Right lobe of liver (tissue), 6 donors: ENCODE results near the gene NDUFB11. TPM values are rescaled to one million over a fixed set of nuclear protein-coding genes. Genes with fewer than 3 reads are reported as not detected.

ENCODE experiments used
- ATAC-seq, 4 donors: fragments of 200-7000 bp; cut with Tn5 transposase; one replicate each; pipeline ENCODE4 v1.9.1; 2020; ENCODE audit warnings: mild to moderate bottlenecking in 4 of 4, moderate library complexity in 4 of 4
- DNase-seq, 3 donors: peaks; one replicate each; pipeline ENCODE4 v3.0.0-alpha.2; 2020
- H3K27ac ChIP-seq, 3 donors: fragments of 200-600 bp; one replicate each; pipeline ENCODE4 v1.8.0; 2022
- H3K27me3 ChIP-seq, 2 donors: fragments of 200-600 bp; one replicate each; pipeline ENCODE4 v1.8.0; 2022
- H3K36me3 ChIP-seq, 4 donors: fragments of 200-600 bp; sonication (generic) in 1 of 4; one replicate each; pipeline versions ENCODE4 v1.5.1 to v1.8.0; 2017 to 2022; ENCODE audit warnings: control low read depth in 1 of 4
- H3K4me1 ChIP-seq, 4 donors: fragments of 200-600 bp; sonication (generic) in 1 of 4; one replicate each; pipeline versions ENCODE4 v1.5.1 to v1.8.0; 2017 to 2022; ENCODE audit warnings: control low read depth in 1 of 4
- H3K4me3 ChIP-seq, 3 donors: fragments of 200-600 bp; one replicate each; pipeline ENCODE4 v1.8.0; 2022
- H3K9me3 ChIP-seq, 4 donors: fragments of 200-600 bp; sonication (generic) in 1 of 4; one replicate each; pipeline versions ENCODE4 v1.5.1 to v1.8.0; 2017 to 2022; ENCODE audit warnings: control low read depth in 1 of 4
- POLR2A ChIP-seq: fragments of 450-650 bp; IDR thresholded peaks from one replicate; pipeline ENCODE4 v1.6.1; 2017; ENCODE audit warnings: antibody characterized with exemption, mild to moderate bottlenecking
- WGBS: methylation state at CpG from one replicate; pipeline ENCODE4 v1.1.6; 2018; ENCODE audit warnings: low coverage, low lambda C conversion rate; ENCODE audit not compliant: insufficient coverage; ENCODE audit errors: missing lambda C conversion rate; 5-methylcytosine and 5-hydroxymethylcytosine counted together
- intact Hi-C, 2 donors: fragments of 100-400 bp; cut with DNase I; formaldehyde crosslinking; loops; one replicate each; pipeline versions ENCODE4 v1.11.2 to v1.14.1; 2022
- total RNA-seq, 6 experiments: library from RNA; depleted of rRNA in 2 of 6; stranded (reverse); fragments of >200 nt in 2 of 6; fragmentation: NEBNext Ultra II Directional in 3 of 6; extraction: Animal tissue kit (Norgen Biotek cat#: 25700) in 3 of 6; gene quantifications; one replicate each; pipeline versions ENCODE4 v1.1.0 to v1.2.4, GENCODE V29; 2016 to 2023
- TF ChIP-seq, protein P1 (sequence below), 4 donors: fragments of 200-600 bp in 3 of 4; fragments of 450-650 bp in 1 of 4; IDR thresholded peaks; one replicate each; pipeline versions ENCODE4 v1.5.1 to v1.8.0; 2016 to 2022; ENCODE audit warnings: antibody characterized with exemption in 4 of 4, mild to moderate bottlenecking in 2 of 4
- donor health status: DM: no; HTN: yes; CAD: no.
- donor health status: DM: no; HTN: no; CAD: no.
- donor health status: DM: no; HTN: no; CAD: no.
- donor health status: DM: no; HTN: yes; CAD: no.
- donor health status: DM: no; HTN: yes; CAD: no.

Gene NDUFB11
- total RNA-seq, 6 experiments from 2014 or later: 37.8 to 64.0 (median 50.7) TPM

DNA sequence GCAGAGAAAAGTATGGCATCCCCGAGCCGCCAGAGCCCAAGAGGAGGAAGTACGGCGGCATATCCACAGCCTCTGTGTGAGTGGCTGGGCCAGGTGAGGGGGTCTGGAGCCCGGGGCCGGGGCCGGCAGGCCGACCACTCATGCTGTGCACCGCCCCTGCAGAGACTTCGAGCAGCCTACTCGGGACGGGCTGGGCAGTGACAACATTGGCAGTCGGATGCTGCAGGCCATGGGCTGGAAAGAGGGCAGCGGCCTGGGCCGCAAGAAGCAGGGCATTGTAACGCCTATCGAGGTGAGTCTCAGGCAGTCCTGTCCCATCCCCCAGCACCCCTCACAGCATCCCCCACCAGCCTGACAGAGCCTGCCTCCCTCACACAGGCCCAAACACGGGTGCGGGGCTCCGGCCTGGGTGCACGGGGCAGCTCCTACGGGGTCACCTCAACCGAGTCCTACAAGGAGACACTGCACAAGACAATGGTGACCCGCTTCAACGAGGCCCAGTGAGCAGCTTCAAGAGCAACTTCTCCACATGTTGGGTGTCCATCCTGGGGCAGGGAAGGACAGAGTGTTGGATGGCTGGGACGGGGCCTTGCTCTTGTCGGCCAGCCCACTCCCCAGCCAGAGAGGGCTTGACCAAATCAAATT lies 41.7 kb upstream of the NDUFB11 start:
- Histone ChIP-seq H3K27me3 (peaks cover 0 to 6% of the 10 kb centered on the region in 2 donors), H3K27ac (no peak overlapping the region), H3K36me3 (peaks cover 0 to 34% (median under 1%) of the 10 kb centered on the region in 4 donors), H3K9me3 (no peaks in the 10 kb centered on the region), H3K4me1 (no peaks in the 10 kb centered on the region), H3K4me3 (no peak overlapping the region)
- DNase-seq: peak in 1 of 3 donors; percentile 47
- no peak for TF ChIP-seq POLR2A
- TF ChIP-seq, protein P1, sequence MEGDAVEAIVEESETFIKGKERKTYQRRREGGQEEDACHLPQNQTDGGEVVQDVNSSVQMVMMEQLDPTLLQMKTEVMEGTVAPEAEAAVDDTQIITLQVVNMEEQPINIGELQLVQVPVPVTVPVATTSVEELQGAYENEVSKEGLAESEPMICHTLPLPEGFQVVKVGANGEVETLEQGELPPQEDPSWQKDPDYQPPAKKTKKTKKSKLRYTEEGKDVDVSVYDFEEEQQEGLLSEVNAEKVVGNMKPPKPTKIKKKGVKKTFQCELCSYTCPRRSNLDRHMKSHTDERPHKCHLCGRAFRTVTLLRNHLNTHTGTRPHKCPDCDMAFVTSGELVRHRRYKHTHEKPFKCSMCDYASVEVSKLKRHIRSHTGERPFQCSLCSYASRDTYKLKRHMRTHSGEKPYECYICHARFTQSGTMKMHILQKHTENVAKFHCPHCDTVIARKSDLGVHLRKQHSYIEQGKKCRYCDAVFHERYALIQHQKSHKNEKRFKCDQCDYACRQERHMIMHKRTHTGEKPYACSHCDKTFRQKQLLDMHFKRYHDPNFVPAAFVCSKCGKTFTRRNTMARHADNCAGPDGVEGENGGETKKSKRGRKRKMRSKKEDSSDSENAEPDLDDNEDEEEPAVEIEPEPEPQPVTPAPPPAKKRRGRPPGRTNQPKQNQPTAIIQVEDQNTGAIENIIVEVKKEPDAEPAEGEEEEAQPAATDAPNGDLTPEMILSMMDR (IDR thresholded peaks at IDR 0.05): no peak
- 89% methylated on average over 5 of the region's 27 CpGs for WGBS
- ATAC-seq: no peak
- intact Hi-C loops: loop anchor here in 1 of 2 donors (10.0 kb wide), 1 partner anchor 199 kb away; no protein-coding TSS in a partner anchor

DNA sequence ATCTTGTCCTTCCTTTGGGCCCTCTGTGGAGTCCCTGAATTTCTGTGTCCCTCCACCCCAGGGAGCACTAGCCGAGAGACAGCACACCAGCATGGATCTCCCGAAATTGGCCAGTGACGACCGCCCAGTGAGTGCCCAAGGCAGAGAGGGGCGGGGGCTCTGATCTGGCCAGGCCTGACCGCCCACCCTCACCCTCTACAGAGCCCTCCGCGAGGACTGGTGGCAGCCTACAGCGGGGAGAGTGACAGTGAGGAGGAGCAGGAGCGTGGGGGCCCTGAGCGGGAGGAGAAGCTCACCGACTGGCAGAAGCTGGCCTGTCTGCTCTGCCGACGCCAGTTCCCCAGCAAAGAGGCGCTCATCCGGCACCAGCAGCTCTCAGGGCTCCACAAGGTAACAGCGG lies 40.7 kb upstream of the NDUFB11 start:
- intact Hi-C loops: loop anchor here in 1 of 2 donors (10.0 kb wide), 1 partner anchor 200 kb away; no protein-coding TSS in a partner anchor
- Histone ChIP-seq H3K27ac (no peak overlapping the region), H3K36me3 (peaks cover 0 to 41% (median under 1%) of the 10 kb centered on the region in 4 donors), H3K9me3 (no peaks in the 10 kb centered on the region), H3K4me3 (no peak overlapping the region), H3K4me1 (no peaks in the 10 kb centered on the region), H3K27me3 (peaks cover 0 to under 1% of the 10 kb centered on the region in 2 donors)
- ATAC-seq: no peak
- TF ChIP-seq, protein P1 (IDR thresholded peaks at IDR 0.05): no peak
- TF ChIP-seq POLR2A: no peak
- DNase-seq: peak in 1 of 3 donors; percentile 39
- 84% methylated on average over 14 of the region's 17 CpGs for WGBS

DNA sequence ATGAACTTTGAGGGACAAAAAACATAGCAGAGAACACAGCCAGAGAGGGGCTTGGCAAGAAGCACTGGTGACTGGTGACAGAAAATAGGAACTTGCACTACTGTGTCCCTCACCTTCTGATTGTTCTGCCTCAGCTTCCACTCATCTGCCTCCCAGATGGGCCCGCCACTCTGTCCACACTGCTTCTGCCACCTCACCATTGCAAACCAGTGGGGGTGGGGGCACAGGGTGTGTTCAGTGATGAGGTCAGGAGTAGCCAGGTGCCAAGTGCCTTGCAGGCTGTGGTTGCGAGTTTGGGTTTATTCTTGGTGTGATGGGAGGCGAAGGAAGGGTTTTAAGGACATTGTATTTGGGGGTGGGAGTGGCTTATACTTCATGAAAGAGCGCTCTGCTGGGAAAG lies 40.0 kb upstream of the NDUFB11 start:
- Histone ChIP-seq H3K4me3 (no peak overlapping the region), H3K4me1 (no peaks in the 10 kb centered on the region), H3K27me3 (no peaks in the 10 kb centered on the region), H3K9me3 (no peaks in the 10 kb centered on the region), H3K27ac (no peak overlapping the region), H3K36me3 (peaks cover 0 to 43% (median under 1%) of the 10 kb centered on the region in 4 donors)
- WGBS: 90% methylated on average over 3 of the region's 4 CpGs
- peak in 1 of 3 donors; percentile 14 for DNase-seq
- intact Hi-C loops: loop anchor here in 1 of 2 donors (10.0 kb wide), 1 partner anchor 200 kb away; no protein-coding TSS in a partner anchor
- ATAC-seq: no peak
- no peak for TF ChIP-seq POLR2A
- TF ChIP-seq, protein P1 (IDR thresholded peaks at IDR 0.05): no peak

DNA sequence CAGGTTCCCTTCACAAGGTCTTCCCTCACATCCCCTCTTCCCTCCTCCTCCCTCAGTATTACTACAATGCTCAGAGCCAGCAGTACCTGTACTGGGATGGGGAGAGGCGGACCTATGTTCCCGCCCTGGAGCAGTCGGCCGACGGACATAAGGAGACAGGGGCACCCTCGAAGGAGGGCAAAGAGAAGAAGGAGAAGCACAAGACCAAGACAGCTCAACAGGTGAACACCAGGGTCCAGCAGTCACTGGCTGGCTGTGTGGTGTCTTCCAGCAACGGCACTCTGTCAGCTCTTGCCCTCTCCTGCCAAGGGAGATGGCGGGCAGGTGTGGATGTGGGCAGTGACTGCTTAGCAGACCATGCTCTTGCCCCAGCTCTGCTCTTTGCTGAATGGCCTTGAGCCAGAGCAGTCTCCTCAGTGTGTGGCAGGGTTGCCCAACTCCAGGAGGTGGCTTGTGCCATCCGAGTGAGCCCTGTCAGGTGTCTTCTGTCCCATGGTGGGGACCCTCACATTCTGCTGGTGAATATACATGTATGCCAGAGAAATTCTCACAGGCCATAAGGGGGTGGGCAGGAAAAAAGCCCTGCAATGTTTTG lies 37.7 kb upstream of the NDUFB11 start:
- peak in 1 of 3 donors; percentile 31 for DNase-seq
- peaks cover 0 to 59% (median 3%) of the 10 kb centered on the region in 4 donors for H3K36me3 ChIP-seq
- H3K27me3 ChIP-seq: no peaks in the 10 kb centered on the region
- WGBS: 80% methylated on average over 5 of the region's 9 CpGs
- no peak overlapping the region for H3K4me3 ChIP-seq
- intact Hi-C loops: loop anchor here in 1 of 2 donors (10.0 kb wide), 1 partner anchor 203 kb away; no protein-coding TSS in a partner anchor
- no peaks in the 10 kb centered on the region for H3K9me3 ChIP-seq
- no peaks in the 10 kb centered on the region for H3K4me1 ChIP-seq
- no peak overlapping the region for H3K27ac ChIP-seq
- peak in 2 of 4 donors; percentile 22 to 26 for ATAC-seq
- TF ChIP-seq, protein P1 (IDR thresholded peaks at IDR 0.05): no peak
- TF ChIP-seq POLR2A: no peak
